ENCODE measurements around the gene DDOST.

- TF ChIP-seq POLR2A (IDR thresholded peaks at IDR 0.05) (no peak), EP300 (IDR thresholded peaks at IDR 0.05) (no peak)
Measured at GRCh38 chr1:20685099-20685662, 24.0 kb upstream of the DDOST start.
